Esophagus muscularis mucosa (tissue), 3 donors: ENCODE results near the gene ABTB2.

Source experiments
- POLR2AphosphoS5 ChIP-seq, 2 donors: sonication (generic); formaldehyde crosslinking; IDR thresholded peaks; one replicate each; pipeline ENCODE4 v1.6.1; 2017; ENCODE audit warnings: antibody characterized with exemption in 2 of 2
- TF ChIP-seq, protein P1 (sequence below), 3 experiments: fragments of 200-600 bp in 2 of 3; fragments of 450-650 bp in 1 of 3; sonication (generic) in 2 of 3; IDR thresholded peaks; one replicate each; pipeline ENCODE4 v1.5.1; 2017 to 2019; ENCODE audit warnings: antibody characterized with exemption in 3 of 3, mild to moderate bottlenecking in 2 of 3, moderate library complexity in 1 of 3

DNA sequence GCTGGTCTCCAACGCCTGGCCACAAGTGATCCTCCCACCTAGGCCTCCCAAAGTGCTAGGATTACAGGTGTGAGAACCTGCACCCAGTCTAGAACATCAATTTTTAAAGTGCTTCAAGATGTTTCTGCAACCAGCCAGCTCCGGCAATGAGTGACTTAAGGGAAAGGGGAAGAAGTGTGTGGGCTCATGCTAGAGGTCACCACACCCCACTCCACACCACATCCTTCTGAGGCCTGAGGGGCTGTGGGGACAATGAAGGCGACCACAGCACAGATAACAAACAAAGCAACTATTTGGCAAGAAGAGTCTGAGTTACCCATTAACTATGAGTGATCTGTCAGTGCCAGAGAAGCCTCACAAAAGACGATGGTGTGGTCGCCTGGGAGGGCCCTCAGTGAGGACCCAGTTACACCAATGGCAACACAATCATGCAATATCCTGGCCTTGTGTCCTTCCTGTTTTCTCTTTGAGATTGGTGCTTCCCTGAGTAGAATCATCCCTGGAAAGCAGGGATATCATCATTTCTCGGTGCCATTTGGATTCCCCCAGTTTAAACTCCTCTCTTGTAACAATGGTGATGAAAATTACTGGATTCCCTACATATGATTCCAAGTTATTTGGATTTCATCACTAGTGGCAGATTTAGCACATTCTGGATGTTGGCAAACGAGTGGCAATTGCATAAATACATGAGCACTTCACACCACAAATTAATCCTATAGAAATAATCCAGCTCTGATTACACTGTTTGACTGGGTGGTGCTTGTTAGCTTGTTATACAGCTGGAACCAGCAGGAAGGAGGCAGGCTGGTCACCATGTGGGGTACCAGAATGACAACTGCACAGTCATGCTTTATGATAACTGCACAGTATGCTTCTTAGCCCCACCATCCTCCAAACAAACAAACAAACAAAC is 18.4 kb downstream of the ABTB2 start:
- TF ChIP-seq, protein P1, sequence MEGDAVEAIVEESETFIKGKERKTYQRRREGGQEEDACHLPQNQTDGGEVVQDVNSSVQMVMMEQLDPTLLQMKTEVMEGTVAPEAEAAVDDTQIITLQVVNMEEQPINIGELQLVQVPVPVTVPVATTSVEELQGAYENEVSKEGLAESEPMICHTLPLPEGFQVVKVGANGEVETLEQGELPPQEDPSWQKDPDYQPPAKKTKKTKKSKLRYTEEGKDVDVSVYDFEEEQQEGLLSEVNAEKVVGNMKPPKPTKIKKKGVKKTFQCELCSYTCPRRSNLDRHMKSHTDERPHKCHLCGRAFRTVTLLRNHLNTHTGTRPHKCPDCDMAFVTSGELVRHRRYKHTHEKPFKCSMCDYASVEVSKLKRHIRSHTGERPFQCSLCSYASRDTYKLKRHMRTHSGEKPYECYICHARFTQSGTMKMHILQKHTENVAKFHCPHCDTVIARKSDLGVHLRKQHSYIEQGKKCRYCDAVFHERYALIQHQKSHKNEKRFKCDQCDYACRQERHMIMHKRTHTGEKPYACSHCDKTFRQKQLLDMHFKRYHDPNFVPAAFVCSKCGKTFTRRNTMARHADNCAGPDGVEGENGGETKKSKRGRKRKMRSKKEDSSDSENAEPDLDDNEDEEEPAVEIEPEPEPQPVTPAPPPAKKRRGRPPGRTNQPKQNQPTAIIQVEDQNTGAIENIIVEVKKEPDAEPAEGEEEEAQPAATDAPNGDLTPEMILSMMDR (IDR thresholded peaks at IDR 0.05) = no peak
- TF ChIP-seq POLR2AphosphoS5 (IDR thresholded peaks at IDR 0.05) = no peak
